H1 (cell line): Measurements from ENCODE around the gene KIF26B. TPM values are rescaled to one million over a fixed set of nuclear protein-coding genes. Genes with fewer than 3 reads are reported as not detected.

Experiments
- JUND ChIP-seq: IDR thresholded peaks from 2 replicates; pipeline ENCODE4 v1.6.1; 2011; ENCODE audit warnings: mild to moderate bottlenecking, improper control_type of control experiment, low read length
- polyA plus RNA-seq, 7 experiments: library from polyadenylated mRNA; depleted of rRNA in 3 of 7; stranded (reverse) in 5 of 7; unstranded in 2 of 7; fragments of >200 nt in 5 of 7; fragments of 200-250 nt in 2 of 7; gene quantifications; 1 replicate in 5 of 7; 2 replicates in 1 of 7; 4 replicates in 1 of 7; pipeline versions ENCODE4 v1.2.1 to v1.2.3, GENCODE V29; 2011 to 2013; ENCODE audit warnings: missing spikeins in 2 of 7, mixed read lengths in 2 of 7
- total RNA-seq: library from RNA; stranded (reverse); fragmentation: NEBNext Ultra II Directional; extraction: Animal tissue kit (Norgen Biotek cat#: 25700); gene quantifications from 2 replicates; pipeline ENCODE4 v1.2.1, GENCODE V29; 2021
- TF ChIP-seq, protein P1 (sequence below): fragments of 300-600 bp; sonication (generic); IDR thresholded peaks from 2 replicates; pipeline ENCODE4 v1.7.1; 2012; ENCODE audit warnings: low read length, moderate library complexity, mild to moderate bottlenecking, inconsistent platforms; ENCODE audit not compliant: insufficient replicate concordance

The KIF26B gene
- total and polyA plus RNA-seq, 2 of the 8 experiments (the other 6 are each of a cell fraction or from before 2014, with no cell fraction given) = 0.06 to 0.28 TPM

DNA sequence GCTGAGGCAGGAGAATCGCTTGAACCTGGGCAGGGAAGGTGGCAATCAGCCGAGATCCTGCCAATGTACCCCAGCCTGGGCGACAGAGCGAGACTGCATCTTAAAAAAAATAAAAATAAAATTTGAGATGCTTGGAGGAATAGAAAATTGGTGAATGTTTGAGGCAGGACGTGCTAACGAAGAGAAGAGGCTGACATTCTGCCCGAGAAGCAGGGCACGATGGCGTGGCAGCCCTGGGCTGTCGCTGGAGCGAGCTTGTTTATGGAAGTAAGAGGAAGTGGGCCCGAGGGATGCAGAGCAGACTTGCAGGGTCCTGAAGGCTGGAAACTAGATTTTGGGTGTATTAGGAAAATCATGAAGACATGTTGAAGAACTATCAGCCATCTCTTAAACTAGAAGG lies 92.6 kb downstream of the KIF26B start (continued):
- TF ChIP-seq, protein P1, sequence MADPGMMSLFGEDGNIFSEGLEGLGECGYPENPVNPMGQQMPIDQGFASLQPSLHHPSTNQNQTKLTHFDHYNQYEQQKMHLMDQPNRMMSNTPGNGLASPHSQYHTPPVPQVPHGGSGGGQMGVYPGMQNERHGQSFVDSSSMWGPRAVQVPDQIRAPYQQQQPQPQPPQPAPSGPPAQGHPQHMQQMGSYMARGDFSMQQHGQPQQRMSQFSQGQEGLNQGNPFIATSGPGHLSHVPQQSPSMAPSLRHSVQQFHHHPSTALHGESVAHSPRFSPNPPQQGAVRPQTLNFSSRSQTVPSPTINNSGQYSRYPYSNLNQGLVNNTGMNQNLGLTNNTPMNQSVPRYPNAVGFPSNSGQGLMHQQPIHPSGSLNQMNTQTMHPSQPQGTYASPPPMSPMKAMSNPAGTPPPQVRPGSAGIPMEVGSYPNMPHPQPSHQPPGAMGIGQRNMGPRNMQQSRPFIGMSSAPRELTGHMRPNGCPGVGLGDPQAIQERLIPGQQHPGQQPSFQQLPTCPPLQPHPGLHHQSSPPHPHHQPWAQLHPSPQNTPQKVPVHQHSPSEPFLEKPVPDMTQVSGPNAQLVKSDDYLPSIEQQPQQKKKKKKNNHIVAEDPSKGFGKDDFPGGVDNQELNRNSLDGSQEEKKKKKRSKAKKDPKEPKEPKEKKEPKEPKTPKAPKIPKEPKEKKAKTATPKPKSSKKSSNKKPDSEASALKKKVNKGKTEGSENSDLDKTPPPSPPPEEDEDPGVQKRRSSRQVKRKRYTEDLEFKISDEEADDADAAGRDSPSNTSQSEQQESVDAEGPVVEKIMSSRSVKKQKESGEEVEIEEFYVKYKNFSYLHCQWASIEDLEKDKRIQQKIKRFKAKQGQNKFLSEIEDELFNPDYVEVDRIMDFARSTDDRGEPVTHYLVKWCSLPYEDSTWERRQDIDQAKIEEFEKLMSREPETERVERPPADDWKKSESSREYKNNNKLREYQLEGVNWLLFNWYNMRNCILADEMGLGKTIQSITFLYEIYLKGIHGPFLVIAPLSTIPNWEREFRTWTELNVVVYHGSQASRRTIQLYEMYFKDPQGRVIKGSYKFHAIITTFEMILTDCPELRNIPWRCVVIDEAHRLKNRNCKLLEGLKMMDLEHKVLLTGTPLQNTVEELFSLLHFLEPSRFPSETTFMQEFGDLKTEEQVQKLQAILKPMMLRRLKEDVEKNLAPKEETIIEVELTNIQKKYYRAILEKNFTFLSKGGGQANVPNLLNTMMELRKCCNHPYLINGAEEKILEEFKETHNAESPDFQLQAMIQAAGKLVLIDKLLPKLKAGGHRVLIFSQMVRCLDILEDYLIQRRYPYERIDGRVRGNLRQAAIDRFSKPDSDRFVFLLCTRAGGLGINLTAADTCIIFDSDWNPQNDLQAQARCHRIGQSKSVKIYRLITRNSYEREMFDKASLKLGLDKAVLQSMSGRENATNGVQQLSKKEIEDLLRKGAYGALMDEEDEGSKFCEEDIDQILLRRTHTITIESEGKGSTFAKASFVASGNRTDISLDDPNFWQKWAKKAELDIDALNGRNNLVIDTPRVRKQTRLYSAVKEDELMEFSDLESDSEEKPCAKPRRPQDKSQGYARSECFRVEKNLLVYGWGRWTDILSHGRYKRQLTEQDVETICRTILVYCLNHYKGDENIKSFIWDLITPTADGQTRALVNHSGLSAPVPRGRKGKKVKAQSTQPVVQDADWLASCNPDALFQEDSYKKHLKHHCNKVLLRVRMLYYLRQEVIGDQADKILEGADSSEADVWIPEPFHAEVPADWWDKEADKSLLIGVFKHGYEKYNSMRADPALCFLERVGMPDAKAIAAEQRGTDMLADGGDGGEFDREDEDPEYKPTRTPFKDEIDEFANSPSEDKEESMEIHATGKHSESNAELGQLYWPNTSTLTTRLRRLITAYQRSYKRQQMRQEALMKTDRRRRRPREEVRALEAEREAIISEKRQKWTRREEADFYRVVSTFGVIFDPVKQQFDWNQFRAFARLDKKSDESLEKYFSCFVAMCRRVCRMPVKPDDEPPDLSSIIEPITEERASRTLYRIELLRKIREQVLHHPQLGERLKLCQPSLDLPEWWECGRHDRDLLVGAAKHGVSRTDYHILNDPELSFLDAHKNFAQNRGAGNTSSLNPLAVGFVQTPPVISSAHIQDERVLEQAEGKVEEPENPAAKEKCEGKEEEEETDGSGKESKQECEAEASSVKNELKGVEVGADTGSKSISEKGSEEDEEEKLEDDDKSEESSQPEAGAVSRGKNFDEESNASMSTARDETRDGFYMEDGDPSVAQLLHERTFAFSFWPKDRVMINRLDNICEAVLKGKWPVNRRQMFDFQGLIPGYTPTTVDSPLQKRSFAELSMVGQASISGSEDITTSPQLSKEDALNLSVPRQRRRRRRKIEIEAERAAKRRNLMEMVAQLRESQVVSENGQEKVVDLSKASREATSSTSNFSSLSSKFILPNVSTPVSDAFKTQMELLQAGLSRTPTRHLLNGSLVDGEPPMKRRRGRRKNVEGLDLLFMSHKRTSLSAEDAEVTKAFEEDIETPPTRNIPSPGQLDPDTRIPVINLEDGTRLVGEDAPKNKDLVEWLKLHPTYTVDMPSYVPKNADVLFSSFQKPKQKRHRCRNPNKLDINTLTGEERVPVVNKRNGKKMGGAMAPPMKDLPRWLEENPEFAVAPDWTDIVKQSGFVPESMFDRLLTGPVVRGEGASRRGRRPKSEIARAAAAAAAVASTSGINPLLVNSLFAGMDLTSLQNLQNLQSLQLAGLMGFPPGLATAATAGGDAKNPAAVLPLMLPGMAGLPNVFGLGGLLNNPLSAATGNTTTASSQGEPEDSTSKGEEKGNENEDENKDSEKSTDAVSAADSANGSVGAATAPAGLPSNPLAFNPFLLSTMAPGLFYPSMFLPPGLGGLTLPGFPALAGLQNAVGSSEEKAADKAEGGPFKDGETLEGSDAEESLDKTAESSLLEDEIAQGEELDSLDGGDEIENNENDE = no peak
- TF ChIP-seq JUND = no peak
- TF ChIP-seq, all 59 proteins: peak for 0
